ENCODE results near the gene COL23A1.

GRCh38 chr5:178422400-178422775, 167.8 kb downstream of the COL23A1 start:
- TF ChIP-seq YY1 (tag by site-specific recombination; IDR thresholded peaks at IDR 0.05) (no peak), ZNF785 (tag by site-specific recombination; IDR thresholded peaks at IDR 0.05) (no peak)

Measured in HEK293 (cell line).